Fibroblast of skin of right biceps (primary cell): ENCODE data around the gene ACKR3.

Source experiments
- DNase-seq: peaks from one replicate; pipeline ENCODE4 v3.0.0-alpha.2; 2013

The ACKR3 gene

GRCh38 chr2:236587861-236588815 is 18.5 kb downstream of the ACKR3 start:
- DNase-seq: no peak

GRCh38 chr2:236588932-236589592 is 19.4 kb downstream of the ACKR3 start:
- DNase-seq: no peak

GRCh38 chr2:236590846-236591245 is 21.2 kb downstream of the ACKR3 start:
- no peak for DNase-seq

GRCh38 chr2:236592821-236593220 is 23.2 kb downstream of the ACKR3 start:
- DNase-seq: no peak

GRCh38 chr2:236593531-236593930 is 23.9 kb downstream of the ACKR3 start:
- no peak for DNase-seq

- DNase-seq: no peak
Observed at GRCh38 chr2:236593956-236594355, 24.3 kb downstream of the ACKR3 start.

- no peak for DNase-seq
Observed at GRCh38 chr2:236597629-236598028, 28.0 kb downstream of the ACKR3 start.

GRCh38 chr2:236599059-236599458 is 29.4 kb downstream of the ACKR3 start:
- DNase-seq: no peak

GRCh38 chr2:236600158-236600557 is 30.5 kb downstream of the ACKR3 start:
- DNase-seq: no peak

GRCh38 chr2:236600892-236601291 is 31.3 kb downstream of the ACKR3 start:
- no peak for DNase-seq

GRCh38 chr2:236601316-236602202 is 31.9 kb downstream of the ACKR3 start:
- DNase-seq: no peak

GRCh38 chr2:236602678-236603077 is 33.1 kb downstream of the ACKR3 start:
- DNase-seq: no peak

- no peak for DNase-seq
Observed at GRCh38 chr2:236603361-236604015, 33.9 kb downstream of the ACKR3 start.

GRCh38 chr2:236604575-236605344 is 35.1 kb downstream of the ACKR3 start:
- DNase-seq: peak; percentile 28

GRCh38 chr2:236605345-236605734 is 35.7 kb downstream of the ACKR3 start:
- DNase-seq: no peak

GRCh38 chr2:236606023-236606422 is 36.4 kb downstream of the ACKR3 start:
- DNase-seq: no peak

GRCh38 chr2:236607471-236608187 is 38.0 kb downstream of the ACKR3 start:
- DNase-seq: peak; percentile 79

- DNase-seq: peak; percentile 73
Observed at GRCh38 chr2:236608188-236608525, 38.5 kb downstream of the ACKR3 start.

GRCh38 chr2:236608710-236609109 is 39.1 kb downstream of the ACKR3 start:
- DNase-seq: peak; percentile 35

GRCh38 chr2:236610991-236611821 is 41.6 kb downstream of the ACKR3 start:
- peak; percentile 77 for DNase-seq
